ENCODE data around the gene RWDD3.
A peak's percentile ranks its signal among the peaks of the same experiment; 100 is the strongest.

RWDD3 gene

DNA sequence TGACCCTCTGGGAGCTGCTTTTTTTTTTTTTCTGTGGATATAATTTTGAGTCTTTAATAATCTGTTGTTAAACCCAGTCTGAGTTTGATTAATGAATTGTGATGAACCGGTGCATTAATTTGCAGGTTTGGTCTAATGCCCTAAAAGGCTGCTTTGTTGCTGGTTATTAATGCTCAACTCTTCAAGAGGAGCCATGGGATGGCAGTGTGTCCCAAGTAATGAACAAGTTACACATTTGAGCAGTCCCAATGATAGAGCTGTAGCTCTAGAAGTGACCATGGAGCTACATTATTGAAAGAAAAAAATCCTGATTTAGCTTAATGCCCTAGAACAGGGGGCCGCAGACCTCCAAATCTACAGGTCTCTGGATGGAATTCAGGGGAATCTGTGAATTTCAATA, 53.1 kb downstream of the RWDD3 start:
- peak; percentile 12 for DNase-seq

DNA sequence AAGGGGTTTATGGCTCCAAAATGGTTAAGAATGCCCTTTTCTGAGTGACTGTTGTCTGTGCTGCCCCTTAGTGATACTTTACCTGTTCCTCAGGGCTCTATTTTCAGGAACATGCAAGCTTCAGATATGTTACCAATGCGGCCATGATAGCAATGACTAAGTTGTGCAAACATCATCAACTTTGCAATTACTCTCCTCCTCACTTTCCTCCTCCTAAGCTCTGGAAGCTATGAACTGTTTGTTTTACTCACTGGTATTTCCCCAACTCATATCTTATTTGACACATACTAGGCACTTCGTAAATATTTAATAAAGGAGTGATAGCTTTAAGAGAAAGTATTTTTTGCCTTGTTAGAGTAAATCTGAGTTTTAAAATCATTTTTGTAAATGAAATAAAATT, 53.8 kb downstream of the RWDD3 start:
- DNase-seq: no peak
